Measurements from ENCODE around the gene GLB1L3. TPM values are rescaled to one million over a fixed set of nuclear protein-coding genes. Genes with fewer than 3 reads are reported as not detected.

GLB1L3 gene
- total RNA-seq, 1 experiment from 2014 or later, result 0.17 TPM

DNA sequence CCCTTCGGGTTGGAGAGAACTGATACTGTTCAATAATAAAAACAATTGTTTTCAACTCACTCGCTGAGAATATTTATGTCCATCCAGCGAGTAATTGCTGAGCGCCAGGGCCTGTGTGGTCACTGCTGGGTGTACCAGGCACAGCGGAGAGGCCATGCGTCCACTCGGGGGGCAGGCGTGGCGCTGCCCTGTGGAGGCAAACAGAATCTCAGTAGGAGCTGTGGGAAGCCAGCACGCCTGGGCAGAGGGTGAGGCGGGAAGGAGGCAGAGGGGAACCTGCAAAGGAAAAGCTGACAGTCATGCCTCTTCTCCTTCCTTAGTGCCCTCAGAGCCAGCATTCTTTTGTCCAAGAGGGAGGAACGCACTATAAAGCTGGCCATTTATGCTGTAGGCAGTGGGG, 11.4 kb downstream of the GLB1L3 start:
- TF ChIP-seq CTCF (conservative IDR thresholded peaks at IDR 0.05; ENCODE audit: low read depth, low read length), result no peak
- Histone ChIP-seq H3K27me3 (replicated peaks; ENCODE audit: insufficient read depth, low read depth, low read length, poor library complexity) (no peaks in the 10 kb centered on the region), H3K4me1 (ENCODE audit: insufficient read depth, low read length, poor library complexity, severe bottlenecking) (no peaks in the 10 kb centered on the region), H3K9me3 (ENCODE audit: low read depth, low read length, poor library complexity, severe bottlenecking) (no peaks in the 10 kb centered on the region), H3K27ac (ENCODE audit: low read depth, low read length, poor library complexity, severe bottlenecking) (no peak overlapping the region), H3K36me3 (ENCODE audit: insufficient read depth, low read length, poor library complexity, severe bottlenecking) (no peaks in the 10 kb centered on the region), H3K4me3 (ENCODE audit: low read depth, low read length, poor library complexity, severe bottlenecking) (no peak overlapping the region)
- intact Hi-C loops (cut with micrococcal nuclease; ENCODE audit: unreplicated experiment), result no loop called here
- CTCF ChIA-PET, result no interaction called here
- no peak for DNase-seq (ENCODE audit: low spot score)
- POLR2A ChIA-PET (ENCODE audit: low non-redundant PET), result interaction anchor here (0.6 kb wide), 1 partner anchor 12 kb away, joined by 3 read pairs; no protein-coding TSS in a partner anchor
- no TSS peak for BruUV-seq (replicated peaks)

- Histone ChIP-seq H3K27me3 (replicated peaks; ENCODE audit: insufficient read depth, low read depth, low read length, poor library complexity) (no peaks in the 10 kb centered on the region), H3K4me1 (ENCODE audit: insufficient read depth, low read length, poor library complexity, severe bottlenecking) (no peaks in the 10 kb centered on the region), H3K27ac (ENCODE audit: low read depth, low read length, poor library complexity, severe bottlenecking) (no peak overlapping the region), H3K9me3 (ENCODE audit: low read depth, low read length, poor library complexity, severe bottlenecking) (no peaks in the 10 kb centered on the region), H3K36me3 (ENCODE audit: insufficient read depth, low read length, poor library complexity, severe bottlenecking) (no peaks in the 10 kb centered on the region), H3K4me3 (ENCODE audit: low read depth, low read length, poor library complexity, severe bottlenecking) (no peak overlapping the region)
- TF ChIP-seq EZH2 (IDR thresholded peaks at IDR 0.05; ENCODE audit: borderline replicate concordance, low read depth, low read length, poor library complexity, severe bottlenecking), result no peak
- no peak for TF ChIP-seq CTCF (conservative IDR thresholded peaks at IDR 0.05; ENCODE audit: low read depth, low read length)
- no TSS peak for BruUV-seq (replicated peaks)
- no peak for DNase-seq (ENCODE audit: low spot score)
- POLR2A ChIA-PET (ENCODE audit: low non-redundant PET), result no interaction called here
- intact Hi-C loops (cut with micrococcal nuclease; ENCODE audit: unreplicated experiment), result no loop called here
- CTCF ChIA-PET, result no interaction called here
Observed at GRCh38 chr11:134288486-134288885, 12.3 kb downstream of the GLB1L3 start.

GRCh38 chr11:134289167-134289566, 13.0 kb downstream of the GLB1L3 start:
- Histone ChIP-seq H3K27me3 (replicated peaks; ENCODE audit: insufficient read depth, low read depth, low read length, poor library complexity) (no peaks in the 10 kb centered on the region), H3K9me3 (ENCODE audit: low read depth, low read length, poor library complexity, severe bottlenecking) (no peaks in the 10 kb centered on the region), H3K36me3 (ENCODE audit: insufficient read depth, low read length, poor library complexity, severe bottlenecking) (no peaks in the 10 kb centered on the region), H3K4me3 (ENCODE audit: low read depth, low read length, poor library complexity, severe bottlenecking) (no peak overlapping the region), H3K4me1 (ENCODE audit: insufficient read depth, low read length, poor library complexity, severe bottlenecking) (no peaks in the 10 kb centered on the region), H3K27ac (ENCODE audit: low read depth, low read length, poor library complexity, severe bottlenecking) (no peak overlapping the region)
- no TSS peak for BruUV-seq (replicated peaks)
- intact Hi-C loops (cut with micrococcal nuclease; ENCODE audit: unreplicated experiment), result no loop called here
- DNase-seq (ENCODE audit: low spot score), result no peak
- CTCF ChIA-PET, result no interaction called here
- no peak for TF ChIP-seq EZH2 (IDR thresholded peaks at IDR 0.05; ENCODE audit: borderline replicate concordance, low read depth, low read length, poor library complexity, severe bottlenecking)
- TF ChIP-seq CTCF (conservative IDR thresholded peaks at IDR 0.05; ENCODE audit: low read depth, low read length), result no peak
- POLR2A ChIA-PET (ENCODE audit: low non-redundant PET), result no interaction called here
